SU-DHL-6 (cell line): ENCODE measurements around the gene C22orf42.

Source experiments
- CTCF ChIP-seq: fragments of 200-600 bp; sonication (generic); IDR thresholded peaks from one replicate; pipeline ENCODE4 v1.5.1; 2017; ENCODE audit warnings: antibody characterized with exemption, mild to moderate bottlenecking, low read length, moderate library complexity; ENCODE audit not compliant: insufficient read depth, poor library complexity, severe bottlenecking
- EZH2phosphoT487 ChIP-seq: fragments of 200-600 bp; sonication (generic), shearing (Covaris generic); conservative IDR thresholded peaks from 2 replicates; pipeline ENCODE4 v1.6.1; 2018; ENCODE audit warnings: mild to moderate bottlenecking, antibody characterized with exemption, low read length, moderate library complexity, mixed read lengths

DNA sequence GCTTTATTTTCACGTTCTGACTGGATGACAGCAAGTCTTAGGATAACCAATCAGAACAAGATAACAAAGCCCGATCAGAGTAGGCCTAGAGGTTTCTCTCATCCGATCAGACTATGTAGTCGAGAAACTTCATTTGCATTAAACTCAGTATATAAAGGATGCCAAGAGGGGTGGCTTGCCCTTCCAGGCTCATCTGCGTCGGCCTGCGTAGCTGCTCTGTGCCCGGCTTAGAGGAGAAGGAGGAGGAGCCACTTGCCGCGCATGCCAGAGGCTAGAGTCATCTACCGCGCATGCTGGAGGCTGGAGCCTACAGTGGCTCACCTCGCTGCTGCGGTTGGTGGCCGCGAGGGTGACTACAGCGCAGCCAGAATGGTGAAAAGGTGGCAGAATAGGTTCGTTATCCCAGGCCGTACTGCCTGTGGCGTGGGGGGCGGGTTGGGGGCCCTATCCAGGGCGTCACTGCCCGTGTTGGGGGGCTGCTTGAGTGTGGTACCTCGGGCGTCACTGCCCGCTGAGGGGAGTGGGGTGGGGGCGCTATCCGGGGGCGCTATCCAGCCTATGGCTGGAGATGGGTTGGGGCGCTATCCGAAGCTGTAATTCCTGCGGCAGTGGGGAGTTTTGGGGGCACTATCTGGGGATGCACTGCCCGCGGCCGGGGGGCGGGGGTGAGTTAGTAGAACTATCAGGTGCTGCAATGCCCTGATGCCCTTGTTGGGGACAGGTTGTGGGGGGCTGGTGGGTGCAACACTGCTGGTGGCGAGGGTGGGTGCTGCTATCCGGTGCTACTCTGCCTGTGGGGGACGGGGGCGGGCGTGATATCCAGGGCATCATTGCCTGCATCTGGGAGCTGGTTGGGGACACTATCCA is 46.0 kb upstream of the C22orf42 start, which contains the start of gene RFPL2:
- TF ChIP-seq CTCF (no peak), EZH2phosphoT487 (no peak)
